Activated CD8-positive, alpha-beta memory T cell treated with anti-CD3 and anti-CD28 coated beads for 1 hour (primary cell): ENCODE results near the gene PRKD3.
A peak's percentile ranks its signal among the peaks of the same experiment; 100 is the strongest.

ENCODE experiments used
- DNase-seq, 2 donors: peaks; one replicate each; pipeline ENCODE4 v3.0.0-alpha.2; 2020; ENCODE audit warnings: low read depth in 1 of 2; ENCODE audit errors: extremely low read depth in 1 of 2

Gene PRKD3

GRCh38 chr2:37343537-37344434 is 19.2 kb upstream of the PRKD3 start:
- DNase-seq: no peak

GRCh38 chr2:37342591-37343220 is 18.1 kb upstream of the PRKD3 start:
- no peak for DNase-seq

DNA sequence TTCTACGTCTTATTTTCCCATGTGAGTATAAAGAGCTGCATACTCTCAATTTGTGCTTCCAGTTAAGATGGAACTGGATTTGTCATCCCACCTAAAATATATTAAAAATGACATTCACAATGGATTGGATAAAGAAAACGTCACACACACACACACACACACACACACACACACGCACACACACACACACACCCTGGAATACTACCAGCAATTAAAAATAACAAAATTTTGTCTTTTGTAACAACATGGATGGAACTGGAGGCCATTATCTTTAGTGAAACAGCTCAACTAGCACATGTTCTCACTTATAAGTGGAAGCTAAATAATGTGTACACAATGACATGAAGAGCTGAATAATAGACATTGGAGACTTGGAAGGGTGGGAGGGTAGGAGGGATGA is 16.0 kb upstream of the PRKD3 start:
- DNase-seq: no peak

- DNase-seq: no peak
Observed at GRCh38 chr2:37338933-37339332, 14.3 kb upstream of the PRKD3 start.

- no peak for DNase-seq
Observed at GRCh38 chr2:37337620-37338280, 13.1 kb upstream of the PRKD3 start.

GRCh38 chr2:37335604-37336003 is 11.0 kb upstream of the PRKD3 start:
- DNase-seq: no peak

DNA sequence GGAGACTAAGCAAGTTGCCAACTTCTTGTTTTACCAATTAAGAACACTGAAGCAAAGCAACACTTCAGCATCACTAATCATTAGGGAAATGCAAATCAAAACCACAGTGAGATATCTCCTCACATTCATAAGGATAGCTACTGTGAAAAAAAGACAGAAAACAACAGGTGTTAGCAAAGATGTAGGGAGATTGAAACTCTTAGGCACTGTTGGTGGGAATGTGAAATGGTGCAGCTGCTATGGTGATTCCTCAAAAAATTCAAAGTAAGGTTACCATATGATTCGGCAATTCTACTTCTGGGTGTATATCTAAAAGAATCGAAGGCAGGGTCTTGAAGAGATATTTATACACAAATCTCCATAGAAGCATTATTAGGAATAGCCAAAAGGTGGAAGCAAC is 8.6 kb upstream of the PRKD3 start:
- no peak for DNase-seq

DNA sequence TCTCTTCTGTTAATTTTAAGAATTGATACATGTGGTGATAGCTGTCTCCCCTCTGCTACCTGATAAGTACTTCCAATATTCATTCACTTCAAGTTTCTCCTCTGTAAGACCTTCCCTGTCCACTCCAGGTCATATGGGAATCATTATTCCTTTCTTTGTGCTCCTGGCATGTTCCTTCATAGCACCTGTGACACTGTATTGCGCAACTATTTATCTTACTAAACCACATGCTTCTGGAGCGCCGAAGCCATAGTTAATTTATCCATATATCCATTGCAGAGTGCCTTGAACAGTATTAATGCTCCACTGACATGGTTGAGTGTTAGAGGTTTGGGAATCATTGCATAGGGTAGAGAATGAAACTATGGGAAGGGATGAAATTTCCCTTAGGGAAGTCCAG is 7.9 kb upstream of the PRKD3 start:
- no peak for DNase-seq

DNA sequence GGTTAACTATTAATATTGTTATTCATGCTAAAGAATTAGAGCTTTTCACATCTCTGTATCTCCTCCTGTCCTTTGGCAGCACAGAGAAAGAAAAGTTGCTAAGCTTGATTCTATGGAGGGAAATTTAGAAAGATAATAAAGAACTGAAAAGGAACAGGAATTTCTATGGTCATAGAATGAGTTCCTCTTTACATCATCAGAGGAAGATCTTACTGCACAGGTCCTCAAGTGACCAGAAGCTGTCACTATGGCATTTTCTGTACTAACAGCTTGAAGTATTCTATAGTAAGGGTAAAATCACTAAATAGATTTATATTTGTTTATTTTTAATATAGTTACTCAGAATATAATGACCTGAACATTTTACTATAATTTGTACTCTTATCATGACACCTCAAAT is 6.0 kb upstream of the PRKD3 start:
- DNase-seq: no peak

- no peak for DNase-seq
Observed at GRCh38 chr2:37326866-37327634, 2.4 kb upstream of the PRKD3 start.

DNA sequence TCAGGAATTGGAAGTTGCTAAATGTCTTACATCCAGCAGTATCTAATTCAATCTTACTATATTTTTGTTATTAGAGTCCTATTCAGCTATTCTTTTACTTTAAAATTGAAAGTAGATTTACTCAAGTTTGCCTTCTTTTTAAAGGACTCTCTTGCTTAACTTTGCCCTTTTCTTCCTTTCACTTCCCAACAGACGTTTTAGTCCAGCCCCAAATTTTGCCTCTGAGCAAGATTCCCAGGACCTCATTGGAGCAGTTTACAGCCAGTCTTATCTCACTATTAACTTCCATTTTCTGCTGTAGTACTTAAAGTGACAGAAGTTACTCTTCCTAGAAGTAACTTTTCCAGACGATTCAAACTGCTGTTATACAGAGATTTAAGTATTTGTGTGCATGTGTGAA is 1.7 kb upstream of the PRKD3 start:
- no peak for DNase-seq

DNA sequence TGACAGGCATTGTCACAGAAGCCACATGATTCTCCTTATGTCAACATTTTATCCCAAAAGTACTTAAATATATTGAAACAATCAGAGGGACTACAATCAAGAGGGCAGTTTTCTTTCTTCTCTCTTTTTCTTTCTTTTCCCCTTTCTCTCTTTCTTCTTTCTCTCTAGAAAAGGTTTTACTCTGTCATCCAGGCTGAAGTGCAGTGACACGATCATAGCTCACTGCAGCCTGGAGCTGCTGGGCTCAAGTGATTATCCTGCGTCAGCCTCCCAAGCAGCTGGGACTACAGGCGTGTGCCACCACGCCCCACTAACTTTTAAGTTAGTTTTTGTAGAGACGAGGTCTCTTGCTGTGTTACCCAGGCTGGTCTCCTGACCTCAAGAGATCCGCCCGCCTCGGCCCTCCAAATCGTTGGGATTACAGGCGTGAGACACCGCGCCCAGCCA is 1.0 kb upstream of the PRKD3 start:
- no peak for DNase-seq

GRCh38 chr2:37324536-37324785 is 172 bp downstream of the PRKD3 start:
- DNase-seq: peak; percentile 44 to 60

GRCh38 chr2:37323781-37324535 is 675 bp downstream of the PRKD3 start:
- peak; percentile 15 to 39 for DNase-seq

- no peak for DNase-seq
Observed at GRCh38 chr2:37323176-37323780, 1.4 kb downstream of the PRKD3 start.

GRCh38 chr2:37322368-37322767 is 2.3 kb downstream of the PRKD3 start:
- DNase-seq: no peak

GRCh38 chr2:37321029-37321682 is 3.5 kb downstream of the PRKD3 start:
- no peak for DNase-seq

GRCh38 chr2:37319754-37320609 is 4.7 kb downstream of the PRKD3 start:
- no peak for DNase-seq

GRCh38 chr2:37318401-37318800 is 6.2 kb downstream of the PRKD3 start:
- DNase-seq: no peak
